ENCODE data around the gene STXBP6.

Gene STXBP6

GRCh38 chr14:24816011-24816928 lies 233.7 kb downstream of the STXBP6 start:
- 79% methylated on average over 5 of the region's 5 CpGs for WGBS
- H3K14ac ChIP-seq (ENCODE audit: low read length in 2 of 2) = no peak overlapping the region
- no peak overlapping the region for H2AK5ac ChIP-seq (ENCODE audit: low read length, severe bottlenecking)
- no peak overlapping the region for H3K4me2 ChIP-seq (ENCODE audit: low read length, poor library complexity, severe bottlenecking)
- H2BK120ac ChIP-seq (ENCODE audit: low read depth, low read length) = no peak overlapping the region
- no peak overlapping the region for H4K91ac ChIP-seq (ENCODE audit: low read length)
- H3K9me3 ChIP-seq (ENCODE audit: control insufficient read depth, low read length) = no peaks in the 10 kb centered on the region
- no peak overlapping the region for H3K27ac ChIP-seq (ENCODE audit: low read length, poor library complexity, severe bottlenecking)
- DNase-seq = no peak
- H2BK12ac ChIP-seq (ENCODE audit: low read length in 2 of 2) = peak overlapping the region; percentile 10 to 11
- no peak overlapping the region for H3K9ac ChIP-seq (ENCODE audit: low read length)
- H4K8ac ChIP-seq (ENCODE audit: low read length) = no peak overlapping the region
- no peak overlapping the region for H2AFZ ChIP-seq (ENCODE audit: low read depth, low read length)
- no peak overlapping the region for H2BK15ac ChIP-seq (ENCODE audit: low read depth, poor library complexity, severe bottlenecking)
- H3K4me3 ChIP-seq (ENCODE audit: insufficient read depth in 1 of 2, low read depth in 1 of 2, low read length in 2 of 2) = no peak overlapping the region
- H3K4me1 ChIP-seq (ENCODE audit: control insufficient read depth, insufficient read depth, low read depth, low read length) = no peaks in the 10 kb centered on the region
- H3K4ac ChIP-seq (ENCODE audit: low read depth in 1 of 2, low read length in 2 of 2) = peak overlapping the region in 1 of 2 experiments; percentile 13
- no peaks in the 10 kb centered on the region for H3K36me3 ChIP-seq (ENCODE audit: control insufficient read depth in 1 of 2, insufficient read depth in 2 of 2, low read depth in 1 of 2, low read length in 2 of 2)
- H3K27me3 ChIP-seq (ENCODE audit: control insufficient read depth in 1 of 2, insufficient read depth in 1 of 2, low read length in 2 of 2) = peaks cover 0 to 2% of the 10 kb centered on the region in 2 experiments
- H3K23ac ChIP-seq (ENCODE audit: low read length in 2 of 2) = no peak overlapping the region
- H2BK5ac ChIP-seq (ENCODE audit: low read depth, low read length, poor library complexity, severe bottlenecking) = no peak overlapping the region
- peak overlapping the region in 1 of 2 experiments; percentile 55 for H3K18ac ChIP-seq (ENCODE audit: low read depth in 1 of 2, low read length in 2 of 2)
- no peaks in the 10 kb centered on the region for H3K79me1 ChIP-seq (replicated peaks; ENCODE audit: low read length, poor library complexity, severe bottlenecking)

DNA sequence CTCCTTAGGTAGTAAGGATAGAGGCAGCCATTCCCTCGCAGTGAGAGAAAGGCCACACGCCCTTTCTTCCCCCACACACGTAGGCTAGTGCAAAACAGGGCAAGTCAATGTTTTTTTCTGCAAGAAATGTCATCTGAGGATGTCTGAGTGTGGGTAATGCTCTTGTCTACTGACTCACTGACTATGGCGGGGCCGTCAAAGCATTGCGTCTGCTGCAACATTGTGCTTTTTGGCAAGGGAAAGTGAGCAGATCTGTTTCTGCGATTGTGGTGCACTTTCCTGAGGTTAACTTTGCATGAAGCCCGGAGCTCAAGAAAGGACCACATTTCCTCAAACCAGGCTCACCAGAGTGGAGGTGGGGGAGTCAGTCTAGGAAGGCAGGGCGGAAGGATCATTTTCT lies 234.4 kb downstream of the STXBP6 start:
- 92% methylated on average over 9 of the region's 9 CpGs for WGBS
- no peak overlapping the region for H3K14ac ChIP-seq (ENCODE audit: low read length in 2 of 2)
- no peaks in the 10 kb centered on the region for H3K27me3 ChIP-seq (ENCODE audit: control insufficient read depth in 1 of 2, insufficient read depth in 1 of 2, low read length in 2 of 2)
- H2BK15ac ChIP-seq (ENCODE audit: low read depth, poor library complexity, severe bottlenecking) = no peak overlapping the region
- H4K91ac ChIP-seq (ENCODE audit: low read length) = no peak overlapping the region
- H3K36me3 ChIP-seq (ENCODE audit: control insufficient read depth in 1 of 2, insufficient read depth in 2 of 2, low read depth in 1 of 2, low read length in 2 of 2) = no peaks in the 10 kb centered on the region
- H3K4me1 ChIP-seq (ENCODE audit: control insufficient read depth, insufficient read depth, low read depth, low read length) = no peaks in the 10 kb centered on the region
- H4K8ac ChIP-seq (ENCODE audit: low read length) = no peak overlapping the region
- H3K9me3 ChIP-seq (ENCODE audit: control insufficient read depth, low read length) = no peaks in the 10 kb centered on the region
- H2AFZ ChIP-seq (ENCODE audit: low read depth, low read length) = no peak overlapping the region
- H3K18ac ChIP-seq (ENCODE audit: low read depth in 1 of 2, low read length in 2 of 2) = no peak overlapping the region
- H3K4me3 ChIP-seq (ENCODE audit: insufficient read depth in 1 of 2, low read depth in 1 of 2, low read length in 2 of 2) = no peak overlapping the region
- no peak overlapping the region for H3K27ac ChIP-seq (ENCODE audit: low read length, poor library complexity, severe bottlenecking)
- no peak for DNase-seq
- no peak overlapping the region for H2BK5ac ChIP-seq (ENCODE audit: low read depth, low read length, poor library complexity, severe bottlenecking)
- no peak overlapping the region for H2BK120ac ChIP-seq (ENCODE audit: low read depth, low read length)
- H3K79me1 ChIP-seq (replicated peaks; ENCODE audit: low read length, poor library complexity, severe bottlenecking) = no peaks in the 10 kb centered on the region
- H3K23ac ChIP-seq (ENCODE audit: low read length in 2 of 2) = no peak overlapping the region
- H3K9ac ChIP-seq (ENCODE audit: low read length) = no peak overlapping the region
- no peak overlapping the region for H3K4ac ChIP-seq (ENCODE audit: low read depth in 1 of 2, low read length in 2 of 2)
- no peak overlapping the region for H3K4me2 ChIP-seq (ENCODE audit: low read length, poor library complexity, severe bottlenecking)
- no peak overlapping the region for H2AK5ac ChIP-seq (ENCODE audit: low read length, severe bottlenecking)
- H2BK12ac ChIP-seq (ENCODE audit: low read length in 2 of 2) = no peak overlapping the region

DNA sequence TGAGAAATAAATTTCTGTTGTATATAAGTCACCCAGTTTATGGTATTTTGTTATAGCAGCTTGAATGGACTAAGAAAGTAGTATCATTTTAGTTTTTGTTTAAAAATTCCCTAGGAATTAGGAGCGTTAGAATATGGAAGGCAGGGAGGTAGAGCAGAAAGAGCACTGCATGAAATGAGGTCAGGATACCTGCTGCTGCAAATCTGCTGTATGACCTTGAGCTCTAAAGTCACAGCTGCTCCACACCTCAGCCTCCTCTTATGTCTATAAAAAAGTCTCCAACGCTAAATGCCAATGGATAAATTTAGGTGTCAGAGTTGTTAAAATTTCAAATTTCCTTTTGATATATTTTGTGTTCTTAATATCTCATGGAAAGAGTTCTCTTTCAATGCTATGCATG lies 235.0 kb downstream of the STXBP6 start:
- H4K91ac ChIP-seq (ENCODE audit: low read length) = no peak overlapping the region
- no peak overlapping the region for H2BK15ac ChIP-seq (ENCODE audit: low read depth, poor library complexity, severe bottlenecking)
- no peak overlapping the region for H3K4ac ChIP-seq (ENCODE audit: low read depth in 1 of 2, low read length in 2 of 2)
- H3K36me3 ChIP-seq (ENCODE audit: control insufficient read depth in 1 of 2, insufficient read depth in 2 of 2, low read depth in 1 of 2, low read length in 2 of 2) = no peaks in the 10 kb centered on the region
- no peaks in the 10 kb centered on the region for H3K9me3 ChIP-seq (ENCODE audit: control insufficient read depth, low read length)
- no peak overlapping the region for H2BK12ac ChIP-seq (ENCODE audit: low read length in 2 of 2)
- H2AK5ac ChIP-seq (ENCODE audit: low read length, severe bottlenecking) = no peak overlapping the region
- no peak overlapping the region for H3K18ac ChIP-seq (ENCODE audit: low read depth in 1 of 2, low read length in 2 of 2)
- H2AFZ ChIP-seq (ENCODE audit: low read depth, low read length) = no peak overlapping the region
- H4K8ac ChIP-seq (ENCODE audit: low read length) = no peak overlapping the region
- no peak for DNase-seq
- no peaks in the 10 kb centered on the region for H3K79me1 ChIP-seq (replicated peaks; ENCODE audit: low read length, poor library complexity, severe bottlenecking)
- H3K27me3 ChIP-seq (ENCODE audit: control insufficient read depth in 1 of 2, insufficient read depth in 1 of 2, low read length in 2 of 2) = no peaks in the 10 kb centered on the region
- no peak overlapping the region for H3K23ac ChIP-seq (ENCODE audit: low read length in 2 of 2)
- H3K4me3 ChIP-seq (ENCODE audit: insufficient read depth in 1 of 2, low read depth in 1 of 2, low read length in 2 of 2) = no peak overlapping the region
- no peak overlapping the region for H3K27ac ChIP-seq (ENCODE audit: low read length, poor library complexity, severe bottlenecking)
- no peak overlapping the region for H2BK5ac ChIP-seq (ENCODE audit: low read depth, low read length, poor library complexity, severe bottlenecking)
- H3K9ac ChIP-seq (ENCODE audit: low read length) = no peak overlapping the region
- H3K4me1 ChIP-seq (ENCODE audit: control insufficient read depth, insufficient read depth, low read depth, low read length) = no peaks in the 10 kb centered on the region
- H3K14ac ChIP-seq (ENCODE audit: low read length in 2 of 2) = no peak overlapping the region
- 80% methylated on average over 1 of the region's 2 CpGs for WGBS
- H2BK120ac ChIP-seq (ENCODE audit: low read depth, low read length) = no peak overlapping the region
- no peak overlapping the region for H3K4me2 ChIP-seq (ENCODE audit: low read length, poor library complexity, severe bottlenecking)

DNA sequence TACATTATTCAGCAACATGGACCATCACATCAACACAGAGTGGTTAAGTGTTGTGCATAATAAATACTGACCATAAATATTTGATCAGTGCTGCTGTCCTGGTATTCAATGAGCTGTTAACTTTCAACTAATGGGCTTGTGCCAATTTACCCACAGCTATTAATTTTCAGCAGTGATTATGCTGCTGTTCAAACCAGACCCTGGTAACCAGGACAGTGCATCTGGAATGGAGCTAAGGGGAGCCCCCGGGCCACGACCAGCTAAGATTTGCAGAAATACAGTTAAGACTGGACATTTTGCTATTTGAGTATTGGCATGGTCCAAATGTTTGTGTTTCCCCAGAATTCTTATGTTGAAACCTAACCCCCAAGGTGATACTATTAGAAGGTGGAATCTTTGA lies 235.6 kb downstream of the STXBP6 start:
- no peak overlapping the region for H3K18ac ChIP-seq (ENCODE audit: low read depth in 1 of 2, low read length in 2 of 2)
- no peak overlapping the region for H3K4ac ChIP-seq (ENCODE audit: low read depth in 1 of 2, low read length in 2 of 2)
- H3K4me2 ChIP-seq (ENCODE audit: low read length, poor library complexity, severe bottlenecking) = no peak overlapping the region
- H3K27ac ChIP-seq (ENCODE audit: low read length, poor library complexity, severe bottlenecking) = no peak overlapping the region
- no peak overlapping the region for H3K23ac ChIP-seq (ENCODE audit: low read length in 2 of 2)
- H3K9ac ChIP-seq (ENCODE audit: low read length) = no peak overlapping the region
- 77% methylated on average over 2 of the region's 2 CpGs for WGBS
- H4K91ac ChIP-seq (ENCODE audit: low read length) = no peak overlapping the region
- H2BK120ac ChIP-seq (ENCODE audit: low read depth, low read length) = no peak overlapping the region
- no peaks in the 10 kb centered on the region for H3K79me1 ChIP-seq (replicated peaks; ENCODE audit: low read length, poor library complexity, severe bottlenecking)
- no peak overlapping the region for H2AK5ac ChIP-seq (ENCODE audit: low read length, severe bottlenecking)
- H3K27me3 ChIP-seq (ENCODE audit: control insufficient read depth in 1 of 2, insufficient read depth in 1 of 2, low read length in 2 of 2) = no peaks in the 10 kb centered on the region
- H2AFZ ChIP-seq (ENCODE audit: low read depth, low read length) = no peak overlapping the region
- no peaks in the 10 kb centered on the region for H3K9me3 ChIP-seq (ENCODE audit: control insufficient read depth, low read length)
- DNase-seq = no peak
- no peaks in the 10 kb centered on the region for H3K4me1 ChIP-seq (ENCODE audit: control insufficient read depth, insufficient read depth, low read depth, low read length)
- H2BK5ac ChIP-seq (ENCODE audit: low read depth, low read length, poor library complexity, severe bottlenecking) = no peak overlapping the region
- no peaks in the 10 kb centered on the region for H3K36me3 ChIP-seq (ENCODE audit: control insufficient read depth in 1 of 2, insufficient read depth in 2 of 2, low read depth in 1 of 2, low read length in 2 of 2)
- no peak overlapping the region for H2BK15ac ChIP-seq (ENCODE audit: low read depth, poor library complexity, severe bottlenecking)
- H4K8ac ChIP-seq (ENCODE audit: low read length) = no peak overlapping the region
- H3K4me3 ChIP-seq (ENCODE audit: insufficient read depth in 1 of 2, low read depth in 1 of 2, low read length in 2 of 2) = no peak overlapping the region
- no peak overlapping the region for H2BK12ac ChIP-seq (ENCODE audit: low read length in 2 of 2)
- no peak overlapping the region for H3K14ac ChIP-seq (ENCODE audit: low read length in 2 of 2)
